Activated CD8-positive, alpha-beta memory T cell treated with anti-CD3 and anti-CD28 coated beads, Interleukin-2, amount 50 U/mL, for 24 hours (primary cell): Measurements from ENCODE around the gene PTPRCAP.

Experiments
- DNase-seq: peaks from one replicate; pipeline ENCODE4 v3.0.0-alpha.2; 2020; ENCODE audit errors: extremely low read depth

The PTPRCAP gene

DNA sequence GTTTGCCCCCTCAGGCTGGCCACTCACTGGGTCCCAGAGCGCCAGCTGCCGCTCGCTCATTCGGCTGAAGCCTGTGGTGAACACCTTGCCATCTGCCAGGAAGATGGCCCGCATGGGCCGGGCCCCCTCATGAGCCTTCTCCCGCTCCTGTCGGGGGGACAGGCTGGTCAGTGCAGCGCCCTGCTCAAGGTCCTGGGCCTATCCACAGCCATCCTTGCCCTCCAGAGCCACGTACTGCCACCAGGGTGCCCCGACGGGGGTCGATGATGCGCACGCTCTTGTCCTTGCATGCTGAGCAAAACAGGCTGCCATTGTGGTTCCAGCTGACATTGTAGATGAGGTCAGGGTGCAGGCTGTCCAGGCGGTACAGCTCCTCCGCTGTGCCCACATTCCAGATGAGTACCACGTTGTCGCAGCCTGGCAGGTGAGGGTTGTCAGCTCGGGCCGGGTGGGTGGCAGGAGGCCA, 3.6 kb upstream of the PTPRCAP start:
- no peak for DNase-seq

DNA sequence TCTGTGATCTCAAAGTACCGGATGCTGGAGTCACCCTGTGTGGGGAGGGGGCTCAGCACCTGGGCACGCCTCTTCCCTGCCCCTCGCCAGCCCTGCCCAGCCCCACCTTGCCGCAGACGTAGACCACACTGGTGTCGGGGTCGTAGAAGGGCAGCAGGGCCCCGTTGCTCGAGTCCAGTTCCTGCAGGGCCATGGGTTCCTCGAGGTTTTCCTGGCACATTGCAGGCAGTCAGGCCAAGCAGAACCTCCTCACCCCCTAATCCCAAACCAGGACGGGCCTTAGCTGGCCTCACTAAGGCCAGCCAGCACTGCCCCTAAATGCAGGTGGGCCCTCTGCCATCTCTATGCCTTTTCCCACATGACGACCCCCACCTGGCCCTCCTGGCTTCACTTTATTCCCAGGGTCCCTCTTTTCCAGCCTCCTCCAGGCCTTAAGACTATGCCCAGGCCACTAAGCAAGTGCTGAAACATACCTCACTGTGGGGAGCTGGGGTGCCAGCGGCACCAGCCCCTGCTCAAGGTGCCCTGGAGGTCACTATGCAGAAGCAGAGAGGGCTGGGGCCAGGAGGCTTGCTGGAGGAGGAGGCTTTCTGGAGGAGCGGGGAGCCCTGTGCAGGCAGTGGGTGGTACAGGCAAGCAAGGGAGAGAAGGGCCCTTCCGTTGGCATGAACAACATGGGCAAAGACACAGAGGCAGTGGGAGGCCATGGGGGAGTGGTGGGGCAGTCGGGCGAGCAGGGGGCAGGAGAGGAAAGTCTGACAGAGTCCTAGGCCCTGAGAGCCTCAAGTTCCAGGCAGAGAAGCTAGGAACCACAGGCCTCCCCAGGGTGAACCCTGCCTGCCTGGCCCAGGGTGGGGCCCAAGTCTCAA, 3.0 kb upstream of the PTPRCAP start:
- DNase-seq, result no peak

DNA sequence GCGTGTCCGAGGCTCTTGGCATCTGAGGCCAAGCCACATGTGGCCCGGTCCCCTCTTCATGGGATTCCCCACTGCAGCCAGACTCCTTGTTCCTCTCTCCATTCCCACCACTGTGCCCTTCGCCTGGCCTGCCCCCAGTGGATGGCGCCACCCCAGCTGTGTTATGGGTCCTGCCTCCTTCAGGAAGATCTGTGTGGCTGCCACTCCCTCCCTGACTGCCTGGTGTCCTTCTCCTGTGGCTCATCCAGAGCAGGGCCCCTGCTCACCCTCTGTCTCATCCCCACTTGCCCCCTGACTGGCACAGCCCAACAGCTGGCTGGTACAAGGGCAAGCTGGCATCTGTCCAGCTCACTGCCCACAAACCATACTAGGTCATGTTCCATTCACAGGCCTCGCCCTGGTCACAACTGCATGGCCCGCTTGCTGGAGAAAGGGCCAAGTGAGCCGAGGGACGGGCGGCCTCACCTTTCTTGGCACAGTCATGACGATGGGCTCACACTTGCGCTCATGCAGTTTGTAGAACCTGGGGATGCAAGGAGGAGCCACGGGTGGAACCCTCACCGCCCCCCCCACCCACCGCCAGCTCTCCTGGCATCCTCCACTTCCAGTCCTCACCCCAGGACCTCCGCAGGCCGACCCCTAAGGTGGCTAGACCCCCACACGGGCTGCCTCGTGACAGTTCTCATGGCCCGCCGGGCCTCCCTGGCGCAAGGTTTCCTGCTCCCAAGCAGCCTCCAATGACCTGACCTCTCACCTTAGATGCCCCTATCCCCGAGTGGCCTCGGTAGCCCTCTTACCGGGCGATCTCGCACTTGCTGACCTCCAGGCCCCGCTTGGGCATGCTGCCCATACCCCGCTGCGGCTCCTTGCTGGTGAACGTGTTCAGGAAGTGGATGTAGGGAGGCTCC, 2.1 kb upstream of the PTPRCAP start:
- DNase-seq, result no peak

DNA sequence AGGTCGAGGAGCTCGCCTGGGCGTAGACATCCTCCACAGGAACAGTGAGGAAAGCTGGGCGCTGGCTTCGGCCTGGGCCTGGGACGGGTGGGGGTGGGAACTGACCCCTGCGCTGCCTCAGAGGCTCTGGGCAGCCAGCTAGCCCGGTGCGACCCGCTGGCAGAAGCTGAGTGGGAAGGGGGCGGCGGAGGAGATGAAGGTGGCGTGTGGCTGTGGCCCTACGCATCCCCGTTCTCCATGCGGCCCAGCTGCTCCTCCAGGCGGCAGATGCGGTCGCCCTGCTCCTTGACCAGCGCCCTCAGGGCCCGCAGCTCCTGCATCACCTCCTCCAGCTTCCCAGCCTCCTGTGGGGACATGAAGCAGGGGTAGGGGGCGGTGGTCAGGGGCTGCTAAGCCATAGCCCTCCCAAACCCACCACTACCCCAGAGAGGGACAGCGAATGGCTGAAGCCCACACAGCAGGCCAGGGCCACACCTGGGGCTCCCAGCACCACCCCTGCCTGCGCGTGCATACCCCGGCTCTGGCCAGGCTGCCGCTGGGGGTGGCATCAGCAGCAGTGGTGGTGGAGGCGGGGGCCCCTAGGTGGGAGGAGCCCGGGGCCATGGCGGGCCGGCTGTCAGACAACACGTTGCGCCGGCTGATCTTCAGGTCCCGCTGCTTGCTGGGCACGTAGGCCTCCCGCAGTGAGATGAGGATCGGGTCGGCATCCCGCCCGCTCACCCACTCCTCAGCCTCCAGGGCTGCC, 848 bp upstream of the PTPRCAP start:
- no peak for DNase-seq

DNA sequence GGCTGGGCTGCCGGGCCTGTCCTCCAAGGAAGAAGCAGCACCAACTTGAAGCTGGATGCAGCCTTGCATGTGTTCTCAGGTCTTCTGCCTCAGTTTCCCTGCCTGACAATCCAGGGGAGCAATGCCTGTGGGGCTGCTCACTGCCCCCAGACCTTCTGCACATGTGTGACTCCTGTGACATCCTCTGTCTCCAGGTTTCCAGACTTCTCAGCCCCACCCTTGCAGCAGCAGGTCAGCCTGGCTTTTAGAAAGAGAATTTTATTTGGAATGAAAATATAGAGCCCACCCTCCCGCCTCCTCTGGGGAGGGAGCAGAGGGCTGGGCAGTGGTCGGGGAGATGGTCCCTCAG, 301 bp upstream of the PTPRCAP start:
- DNase-seq, result no peak

DNA sequence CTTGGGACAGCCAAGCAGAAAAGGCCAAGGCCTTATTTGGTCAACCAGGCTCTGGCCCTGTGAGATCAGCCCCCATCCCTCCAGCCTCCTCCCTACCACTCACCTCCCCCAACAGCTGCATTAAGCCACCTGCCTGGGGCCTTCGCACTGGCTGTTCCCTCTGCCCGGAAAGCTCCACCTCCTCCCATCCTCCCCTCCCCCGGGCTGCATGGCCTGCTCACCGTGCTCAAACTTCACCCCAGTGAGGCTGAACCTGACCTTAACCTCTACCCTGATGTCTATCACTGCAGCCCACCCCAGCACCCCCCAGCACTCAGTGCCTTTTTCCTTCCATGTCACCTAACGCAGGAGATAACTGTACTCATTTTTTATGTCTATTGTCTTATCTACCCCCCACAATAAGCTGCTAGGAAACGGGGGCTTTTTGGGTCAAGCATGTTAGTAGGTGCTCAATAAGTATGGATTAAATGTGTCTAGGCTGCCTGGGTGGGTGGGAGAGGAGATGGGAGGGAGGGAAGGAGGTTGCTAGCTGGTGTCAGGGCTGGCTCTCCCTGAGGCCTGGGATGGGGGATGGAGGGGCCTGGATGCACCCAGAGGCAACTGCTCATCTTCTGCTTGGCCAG, 912 bp downstream of the PTPRCAP start:
- DNase-seq, result no peak

DNA sequence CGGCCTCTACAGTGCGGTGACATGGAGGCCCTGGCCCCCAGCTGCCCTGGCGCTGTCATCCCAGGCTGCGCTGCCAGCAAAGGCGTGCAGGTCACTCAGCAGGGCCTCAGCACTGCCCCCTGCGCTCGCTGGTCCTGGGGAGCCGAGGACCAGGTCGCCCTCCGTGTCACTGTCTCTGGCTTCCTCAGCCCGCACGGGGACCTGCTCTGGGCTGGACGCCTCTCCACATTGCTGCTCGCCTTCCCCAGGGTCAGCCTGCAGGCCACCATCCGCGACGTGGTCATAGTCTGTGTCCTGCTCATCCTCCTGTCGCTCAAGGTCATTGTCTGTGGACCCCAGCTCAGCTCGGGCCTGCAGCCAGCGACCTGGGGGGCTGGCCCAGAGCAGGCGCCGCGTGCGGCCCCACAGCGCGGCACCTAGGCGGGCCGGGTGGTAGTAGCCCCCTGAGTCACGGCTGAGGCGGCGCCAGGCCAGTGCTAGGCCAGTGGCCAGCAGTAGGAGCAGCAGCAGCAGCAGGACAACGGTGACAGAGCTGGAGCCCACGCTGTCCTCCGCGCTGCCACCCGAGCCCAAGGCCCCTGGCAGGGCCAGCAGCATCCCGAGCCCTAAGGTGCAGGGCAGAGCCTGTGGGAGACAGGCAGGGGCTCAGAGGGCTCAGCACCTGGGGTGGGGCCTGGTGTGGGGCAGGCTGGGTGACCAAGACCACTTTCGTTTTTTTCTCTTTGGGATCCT, 1.6 kb downstream of the PTPRCAP start:
- DNase-seq, result no peak

DNA sequence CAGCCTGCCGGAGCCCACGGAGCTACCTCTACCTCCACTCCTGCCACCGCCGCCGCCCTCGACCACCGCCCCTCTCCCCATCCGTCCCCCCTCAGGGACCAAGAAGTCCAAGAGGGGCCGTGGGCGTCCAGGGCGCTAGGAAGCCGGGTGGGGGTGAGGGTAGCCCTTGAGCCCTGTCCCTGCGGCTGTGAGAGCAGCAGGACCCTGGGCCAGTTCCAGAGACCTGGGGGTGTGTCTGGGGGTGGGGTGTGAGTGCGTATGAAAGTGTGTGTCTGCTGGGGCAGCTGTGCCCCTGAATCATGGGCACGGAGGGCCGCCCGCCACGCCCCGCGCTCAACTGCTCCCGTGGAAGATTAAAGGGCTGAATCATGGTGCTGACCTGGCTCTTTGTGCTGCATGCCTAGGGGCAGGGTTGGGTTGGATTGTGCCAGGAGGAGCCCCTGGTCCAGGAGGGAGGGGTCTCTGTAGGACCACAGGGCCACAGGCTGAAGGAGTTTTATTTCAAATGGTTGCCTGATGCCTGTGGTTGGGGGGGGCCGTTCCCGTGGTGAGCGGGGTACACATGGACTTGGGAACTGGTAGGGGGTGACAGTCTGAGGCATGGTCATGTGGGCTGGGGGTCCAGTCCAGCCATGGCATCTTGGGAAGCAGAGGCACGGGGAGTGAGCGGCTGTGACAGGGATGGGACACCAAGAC, 2.3 kb downstream of the PTPRCAP start:
- DNase-seq, result no peak

DNA sequence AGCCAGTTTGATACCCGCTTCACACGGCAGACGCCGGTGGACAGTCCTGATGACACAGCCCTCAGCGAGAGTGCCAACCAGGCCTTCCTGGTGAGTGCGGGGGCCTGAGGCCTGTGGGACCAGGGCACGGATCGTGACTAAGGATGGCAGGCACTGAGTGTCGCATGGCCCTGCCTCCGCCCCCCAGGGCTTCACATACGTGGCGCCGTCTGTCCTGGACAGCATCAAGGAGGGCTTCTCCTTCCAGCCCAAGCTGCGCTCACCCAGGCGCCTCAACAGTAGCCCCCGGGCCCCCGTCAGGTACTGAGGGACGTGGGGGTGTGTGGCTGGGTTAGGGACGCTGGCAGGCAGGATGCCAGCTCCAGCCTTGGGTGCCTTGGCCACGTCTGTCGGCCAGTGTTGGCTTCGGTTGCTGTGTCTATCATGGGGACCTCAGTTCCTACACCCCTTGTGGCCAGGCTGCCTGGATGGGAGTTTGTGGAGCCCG, 3.0 kb downstream of the PTPRCAP start:
- no peak for DNase-seq

DNA sequence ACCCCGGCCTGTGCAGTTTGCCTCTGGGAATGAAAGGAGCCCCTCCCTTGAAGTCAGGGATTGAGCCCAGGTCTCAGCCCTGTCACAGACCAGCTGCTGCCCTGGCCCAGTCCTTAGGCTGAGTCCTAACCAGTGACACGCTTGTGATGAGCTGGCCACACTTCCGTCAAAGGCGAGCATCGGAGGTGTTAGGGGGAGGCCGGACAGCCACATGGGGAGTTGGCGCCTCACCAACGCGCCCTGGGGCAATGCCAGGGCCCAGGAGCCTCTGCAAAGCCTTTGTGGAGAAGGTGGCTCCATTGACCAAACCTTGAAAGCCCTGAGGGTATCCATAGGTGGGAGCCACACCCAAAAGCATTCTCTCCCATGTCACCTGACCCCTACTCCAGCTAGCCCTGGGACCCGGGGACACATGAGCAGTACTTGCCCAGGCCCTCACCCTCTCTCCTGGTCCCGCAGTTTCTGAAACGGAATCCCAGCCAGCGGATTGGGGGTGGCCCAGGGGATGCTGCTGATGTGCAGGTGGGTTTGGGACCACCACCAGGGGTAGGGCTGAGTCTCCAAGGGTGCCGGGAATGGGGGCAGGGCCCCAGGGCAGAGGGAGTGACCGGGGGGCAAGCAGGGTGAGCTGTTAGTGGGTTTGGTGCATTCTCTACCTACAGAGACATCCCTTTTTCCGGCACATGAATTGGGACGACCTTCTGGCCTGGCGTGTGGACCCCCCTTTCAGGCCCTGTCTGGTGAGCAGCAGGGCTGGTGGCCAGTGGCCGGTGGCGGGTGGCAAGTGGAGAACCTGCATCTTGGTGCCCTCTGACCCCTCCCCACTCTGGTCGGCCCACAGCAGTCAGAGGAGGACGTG, 3.7 kb downstream of the PTPRCAP start:
- no peak for DNase-seq

DNA sequence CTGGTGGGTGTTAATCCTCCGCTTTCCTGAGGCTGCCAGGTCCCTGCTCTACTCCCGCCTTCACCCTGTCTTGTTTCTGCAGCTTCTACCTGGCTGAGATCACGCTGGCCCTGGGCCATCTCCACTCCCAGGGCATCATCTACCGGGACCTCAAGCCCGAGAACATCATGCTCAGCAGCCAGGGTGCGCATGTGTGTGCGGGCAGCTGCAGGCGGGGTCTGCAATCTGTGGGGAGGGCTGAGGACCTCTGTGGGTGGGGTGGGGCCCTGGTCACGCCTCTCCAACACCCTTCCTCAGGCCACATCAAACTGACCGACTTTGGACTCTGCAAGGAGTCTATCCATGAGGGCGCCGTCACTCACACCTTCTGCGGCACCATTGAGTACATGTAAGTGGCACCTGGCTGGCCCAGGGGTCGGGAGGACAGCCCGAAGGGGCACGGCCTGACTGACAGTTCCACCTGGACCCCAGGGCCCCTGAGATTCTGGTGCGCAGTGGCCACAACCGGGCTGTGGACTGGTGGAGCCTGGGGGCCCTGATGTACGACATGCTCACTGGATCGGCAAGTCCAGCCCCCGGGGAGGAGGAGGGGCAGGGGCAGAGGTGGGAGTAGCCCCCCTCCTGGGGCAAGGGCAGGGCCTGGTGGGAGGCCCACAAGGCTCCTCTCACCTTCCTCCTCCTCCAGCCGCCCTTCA, 4.7 kb downstream of the PTPRCAP start:
- DNase-seq, result no peak

DNA sequence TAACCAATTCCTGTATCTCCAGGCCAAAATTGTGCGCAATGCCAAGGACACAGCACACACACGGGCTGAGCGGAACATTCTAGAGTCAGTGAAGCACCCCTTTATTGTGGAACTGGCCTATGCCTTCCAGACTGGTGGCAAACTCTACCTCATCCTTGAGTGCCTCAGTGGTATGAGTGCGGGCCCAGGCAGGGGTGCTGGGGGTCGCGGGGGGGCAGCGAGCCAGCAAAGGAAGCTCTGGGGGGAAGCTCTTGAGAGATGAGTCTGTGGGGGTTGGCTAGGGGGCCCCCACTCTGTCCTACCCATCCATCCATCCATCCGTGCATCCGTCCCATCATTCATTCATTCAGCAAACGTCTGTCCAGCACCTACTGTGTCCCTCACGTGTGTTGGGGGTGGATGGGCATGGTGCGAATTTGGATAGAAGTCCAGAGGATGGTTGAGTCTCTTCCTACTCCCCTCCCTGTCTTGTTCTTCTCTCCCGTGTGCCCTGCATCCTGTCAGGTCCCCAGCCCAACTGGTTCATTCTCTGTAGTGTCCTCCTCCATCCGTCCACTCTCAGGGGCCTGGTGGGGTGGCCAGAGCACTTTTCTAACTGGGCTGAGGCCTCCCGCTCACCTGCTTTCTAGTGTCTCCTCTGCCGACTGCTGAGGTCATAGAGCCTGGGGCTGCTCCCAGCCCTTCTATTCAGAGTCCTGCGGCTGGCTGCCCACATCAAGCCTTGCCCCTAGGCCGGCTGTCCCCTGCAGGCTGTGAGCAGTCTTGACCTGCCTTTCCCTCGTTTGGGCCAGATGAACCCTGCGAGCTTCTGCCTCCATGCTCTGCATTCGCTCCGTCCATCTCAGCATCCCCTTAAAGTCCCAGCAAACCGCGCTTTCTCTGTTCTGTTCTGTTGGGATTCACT, 5.9 kb downstream of the PTPRCAP start:
- DNase-seq, result no peak

DNA sequence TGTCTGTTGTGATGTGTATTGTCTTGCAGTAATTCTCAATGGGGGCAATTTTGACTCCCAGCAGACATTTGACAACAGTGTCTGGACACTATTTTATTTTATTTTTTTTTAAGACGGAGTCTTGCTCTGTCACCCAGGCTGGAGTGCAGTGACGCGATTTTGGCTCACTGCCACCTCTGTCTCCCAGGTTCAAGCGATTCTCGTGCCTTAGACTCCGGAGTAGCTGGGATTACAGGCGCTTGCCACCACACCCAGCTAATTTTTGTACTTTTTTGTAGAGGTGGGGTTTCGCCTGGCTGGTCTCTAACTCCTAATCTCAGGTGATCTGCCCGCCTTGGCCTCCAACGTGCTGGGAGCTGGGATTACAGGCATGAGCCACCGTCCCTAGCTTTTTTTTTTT, 7.8 kb downstream of the PTPRCAP start:
- DNase-seq, result no peak

DNA sequence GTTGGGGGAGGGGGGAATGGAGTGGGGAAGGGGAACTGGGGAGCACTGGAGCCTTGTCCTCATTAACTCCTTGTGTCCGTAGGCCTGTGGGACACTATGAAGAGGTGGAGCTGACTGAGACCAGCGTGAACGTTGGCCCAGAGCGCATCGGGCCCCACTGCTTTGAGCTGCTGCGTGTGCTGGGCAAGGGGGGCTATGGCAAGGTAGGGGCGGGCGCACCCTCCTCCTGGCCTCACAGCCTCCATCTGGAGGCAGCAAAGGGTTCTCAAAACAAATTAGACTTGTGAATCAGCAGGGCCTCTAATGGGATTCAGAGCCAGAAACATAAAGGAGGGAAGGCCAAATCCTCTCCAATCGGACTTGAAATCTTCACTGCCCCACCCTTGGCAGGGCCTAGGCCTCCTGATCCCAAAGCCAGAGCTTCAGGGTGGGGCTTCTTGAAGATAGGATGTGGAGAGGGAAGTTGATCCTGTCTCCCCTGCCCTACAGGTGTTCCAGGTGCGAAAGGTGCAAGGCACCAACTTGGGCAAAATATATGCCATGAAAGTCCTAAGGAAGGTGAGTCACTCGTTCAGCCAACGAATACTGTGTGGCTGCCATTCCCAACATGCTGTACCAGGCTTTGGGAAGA, 8.3 kb downstream of the PTPRCAP start:
- no peak for DNase-seq

DNA sequence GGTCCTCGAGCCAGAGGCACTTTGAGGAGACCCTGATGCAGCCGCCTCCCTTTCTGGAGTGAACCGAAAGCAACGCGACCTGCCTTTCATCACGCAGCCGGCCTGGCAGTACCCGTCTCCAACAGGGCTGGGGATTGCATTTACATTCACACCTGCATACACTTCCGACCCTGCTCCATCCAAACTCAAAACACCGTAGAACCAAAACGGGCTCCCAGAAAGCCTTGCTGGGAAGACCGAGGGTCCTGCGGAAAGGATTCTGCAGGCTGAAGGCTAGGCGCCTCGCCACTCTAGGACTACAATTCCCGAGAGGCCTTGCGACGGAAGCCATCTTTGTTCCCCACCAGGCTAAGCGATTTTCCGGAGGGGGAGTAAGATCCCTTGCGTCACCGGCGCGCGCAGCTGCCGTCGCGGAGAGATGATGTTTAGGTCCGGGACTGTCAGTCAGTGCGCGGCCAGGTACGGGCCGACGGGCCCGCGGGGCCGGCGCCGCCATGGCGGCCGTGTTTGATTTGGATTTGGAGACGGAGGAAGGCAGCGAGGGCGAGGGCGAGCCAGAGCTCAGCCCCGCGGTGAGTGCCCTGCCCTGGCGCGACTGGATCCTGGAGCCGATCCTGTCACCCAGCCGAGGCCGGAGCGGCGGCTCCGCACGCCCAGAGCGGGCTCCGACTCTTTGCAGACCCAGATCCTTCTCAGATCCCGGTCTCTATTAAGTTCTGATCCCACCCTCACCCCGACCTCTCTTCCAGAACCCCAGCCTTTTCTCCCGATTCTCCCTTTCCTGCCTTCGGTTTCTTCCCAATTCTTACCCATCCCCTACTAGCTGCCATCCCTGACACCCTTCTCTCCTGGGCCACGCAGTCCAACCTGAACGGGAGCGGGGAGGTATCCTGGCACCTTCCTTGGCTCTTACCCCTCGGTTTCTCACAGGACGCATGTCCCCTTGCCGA, 9.2 kb downstream of the PTPRCAP start, which contains the start of gene RPS6KB2:
RPS6KB2 (plus strand) TSS at position 443 of the 950 bp plus-strand sequence; CDS start at position 495, 52 bp downstream.
- peak; percentile 100 for DNase-seq
